ENCODE data around the gene UTP4.

DNA sequence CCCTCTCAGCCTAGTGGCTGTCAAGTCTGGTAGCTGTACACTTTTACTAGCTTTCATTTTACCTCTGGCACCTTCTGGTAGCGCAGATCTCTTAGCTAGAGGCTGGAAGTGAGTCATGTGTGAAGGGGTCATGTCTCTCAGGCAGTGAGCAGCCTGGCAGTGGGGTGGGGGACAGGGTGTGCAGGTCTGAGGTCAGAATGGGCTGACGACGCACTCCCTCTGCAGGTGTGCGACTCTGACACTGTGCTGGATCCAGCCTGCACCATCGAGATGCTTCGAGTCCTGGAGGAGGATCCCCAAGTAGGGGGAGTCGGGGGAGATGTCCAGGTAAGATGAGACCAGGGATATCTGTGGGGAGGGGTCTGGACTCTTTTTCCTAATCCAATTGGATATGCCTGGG, 19.2 kb upstream of the UTP4 start:
- TF ChIP-seq POLR2A (IDR thresholded peaks at IDR 0.05; ENCODE audit: extremely low read depth, insufficient read length) (no peak), MYC (IDR thresholded peaks at IDR 0.05; ENCODE audit: low read depth, low read length) (no peak)
- TF ChIP-seq, protein P1, sequence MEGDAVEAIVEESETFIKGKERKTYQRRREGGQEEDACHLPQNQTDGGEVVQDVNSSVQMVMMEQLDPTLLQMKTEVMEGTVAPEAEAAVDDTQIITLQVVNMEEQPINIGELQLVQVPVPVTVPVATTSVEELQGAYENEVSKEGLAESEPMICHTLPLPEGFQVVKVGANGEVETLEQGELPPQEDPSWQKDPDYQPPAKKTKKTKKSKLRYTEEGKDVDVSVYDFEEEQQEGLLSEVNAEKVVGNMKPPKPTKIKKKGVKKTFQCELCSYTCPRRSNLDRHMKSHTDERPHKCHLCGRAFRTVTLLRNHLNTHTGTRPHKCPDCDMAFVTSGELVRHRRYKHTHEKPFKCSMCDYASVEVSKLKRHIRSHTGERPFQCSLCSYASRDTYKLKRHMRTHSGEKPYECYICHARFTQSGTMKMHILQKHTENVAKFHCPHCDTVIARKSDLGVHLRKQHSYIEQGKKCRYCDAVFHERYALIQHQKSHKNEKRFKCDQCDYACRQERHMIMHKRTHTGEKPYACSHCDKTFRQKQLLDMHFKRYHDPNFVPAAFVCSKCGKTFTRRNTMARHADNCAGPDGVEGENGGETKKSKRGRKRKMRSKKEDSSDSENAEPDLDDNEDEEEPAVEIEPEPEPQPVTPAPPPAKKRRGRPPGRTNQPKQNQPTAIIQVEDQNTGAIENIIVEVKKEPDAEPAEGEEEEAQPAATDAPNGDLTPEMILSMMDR (IDR thresholded peaks at IDR 0.05; ENCODE audit: low read depth, low read length): no peak
- TF ChIP-seq, protein P2, sequence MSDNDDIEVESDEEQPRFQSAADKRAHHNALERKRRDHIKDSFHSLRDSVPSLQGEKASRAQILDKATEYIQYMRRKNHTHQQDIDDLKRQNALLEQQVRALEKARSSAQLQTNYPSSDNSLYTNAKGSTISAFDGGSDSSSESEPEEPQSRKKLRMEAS (IDR thresholded peaks at IDR 0.05; ENCODE audit: low read depth, low read length): no peak
